Measurements from ENCODE around the gene CEP72. TPM values are rescaled to one million over a fixed set of nuclear protein-coding genes. Genes with fewer than 3 reads are reported as not detected.

The CEP72 gene
- total RNA-seq, 4 donors from 2014 or later, result 3.3 to 6.6 (median 5.0) TPM

DNA sequence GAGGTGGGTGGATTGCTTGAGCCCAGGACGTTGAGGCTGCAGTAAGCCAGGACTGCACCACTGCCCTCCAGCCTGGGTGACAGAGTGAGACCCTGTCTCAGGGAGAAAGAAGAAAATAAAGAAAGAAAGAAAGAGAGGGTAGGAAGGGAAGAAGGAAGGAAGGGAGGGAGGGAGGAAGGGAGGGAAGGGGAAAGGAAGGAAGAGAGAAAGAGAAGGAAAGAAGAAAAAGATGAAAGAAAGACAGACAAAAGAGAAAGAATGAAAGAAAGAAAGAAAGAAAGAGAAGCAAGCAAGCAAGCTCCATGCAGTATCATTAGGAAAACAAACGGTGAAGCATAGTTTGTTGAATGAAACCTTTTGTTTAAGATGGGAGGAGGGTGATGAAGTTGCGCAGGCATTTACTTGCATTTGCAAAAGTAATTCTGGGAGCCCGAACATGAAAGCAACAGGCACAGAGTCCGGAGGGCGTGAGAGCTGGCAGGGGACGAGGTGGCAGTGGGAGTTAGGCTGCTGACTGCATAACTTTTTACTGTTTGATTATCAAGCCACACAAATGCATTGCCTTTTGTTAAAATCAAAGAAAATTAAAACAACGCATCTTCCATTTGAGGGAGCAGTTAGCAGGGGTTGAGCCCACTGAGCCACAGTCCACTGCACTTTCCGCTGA is 26.0 kb upstream of the CEP72 start:
- DNase-seq (ENCODE audit: low spot score in 2 of 2), result no peak
- no peak overlapping the region for H3K4me3 ChIP-seq
- no peaks in the 10 kb centered on the region for H3K4me1 ChIP-seq
- no peak for TF ChIP-seq POLR2A (IDR thresholded peaks at IDR 0.05)
- no peak for TF ChIP-seq EP300 (IDR thresholded peaks at IDR 0.05)
- TF ChIP-seq, protein P1, sequence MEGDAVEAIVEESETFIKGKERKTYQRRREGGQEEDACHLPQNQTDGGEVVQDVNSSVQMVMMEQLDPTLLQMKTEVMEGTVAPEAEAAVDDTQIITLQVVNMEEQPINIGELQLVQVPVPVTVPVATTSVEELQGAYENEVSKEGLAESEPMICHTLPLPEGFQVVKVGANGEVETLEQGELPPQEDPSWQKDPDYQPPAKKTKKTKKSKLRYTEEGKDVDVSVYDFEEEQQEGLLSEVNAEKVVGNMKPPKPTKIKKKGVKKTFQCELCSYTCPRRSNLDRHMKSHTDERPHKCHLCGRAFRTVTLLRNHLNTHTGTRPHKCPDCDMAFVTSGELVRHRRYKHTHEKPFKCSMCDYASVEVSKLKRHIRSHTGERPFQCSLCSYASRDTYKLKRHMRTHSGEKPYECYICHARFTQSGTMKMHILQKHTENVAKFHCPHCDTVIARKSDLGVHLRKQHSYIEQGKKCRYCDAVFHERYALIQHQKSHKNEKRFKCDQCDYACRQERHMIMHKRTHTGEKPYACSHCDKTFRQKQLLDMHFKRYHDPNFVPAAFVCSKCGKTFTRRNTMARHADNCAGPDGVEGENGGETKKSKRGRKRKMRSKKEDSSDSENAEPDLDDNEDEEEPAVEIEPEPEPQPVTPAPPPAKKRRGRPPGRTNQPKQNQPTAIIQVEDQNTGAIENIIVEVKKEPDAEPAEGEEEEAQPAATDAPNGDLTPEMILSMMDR (IDR thresholded peaks at IDR 0.05), result no peak
- no peaks in the 10 kb centered on the region for H3K36me3 ChIP-seq
- no peak overlapping the region for H3K27ac ChIP-seq
- H3K27me3 ChIP-seq, result peaks cover 0 to 4% of the 10 kb centered on the region in 2 donors
- WGBS, 2 donors, result 30 to 37% methylated on average over 9 of the region's 9 CpGs
- no peaks in the 10 kb centered on the region for H3K9me3 ChIP-seq

- no peaks in the 10 kb centered on the region for H3K4me1 ChIP-seq
Measured at GRCh38 chr5:586751-587285, 25.3 kb upstream of the CEP72 start.

GRCh38 chr5:587403-587802 is 24.7 kb upstream of the CEP72 start:
- H3K36me3 ChIP-seq, result no peaks in the 10 kb centered on the region
- H3K4me3 ChIP-seq, result no peak overlapping the region
- no peak for DNase-seq (ENCODE audit: low spot score in 2 of 2)
- no peaks in the 10 kb centered on the region for H3K9me3 ChIP-seq
- WGBS, 2 donors, result 86 to 88% methylated on average over 6 of the region's 6 CpGs
- no peak overlapping the region for H3K27ac ChIP-seq
- no peaks in the 10 kb centered on the region for H3K4me1 ChIP-seq
- TF ChIP-seq, protein P1 (IDR thresholded peaks at IDR 0.05), result no peak
- no peak for TF ChIP-seq POLR2A (IDR thresholded peaks at IDR 0.05)
- TF ChIP-seq EP300 (IDR thresholded peaks at IDR 0.05), result no peak
- H3K27me3 ChIP-seq, result peaks cover 0 to 4% of the 10 kb centered on the region in 2 donors

More at GRCh38 chr5:586751-587285, 25.3 kb upstream of the CEP72 start:
- H3K27ac ChIP-seq, result no peak overlapping the region
- H3K4me3 ChIP-seq, result no peak overlapping the region
- DNase-seq (ENCODE audit: low spot score in 2 of 2), result no peak
- H3K36me3 ChIP-seq, result no peaks in the 10 kb centered on the region
- TF ChIP-seq EP300 (IDR thresholded peaks at IDR 0.05) (no peak), POLR2A (IDR thresholded peaks at IDR 0.05) (no peak)
- TF ChIP-seq, protein P1 (IDR thresholded peaks at IDR 0.05), result no peak
- H3K27me3 ChIP-seq, result peaks cover 0 to 4% of the 10 kb centered on the region in 2 donors
- 79 to 87% methylated on average over 8 to 9 of the region's 9 CpGs for WGBS, 2 donors
- no peaks in the 10 kb centered on the region for H3K9me3 ChIP-seq

- Histone ChIP-seq H3K9me3 (no peaks in the 10 kb centered on the region), H3K4me3 (no peak overlapping the region), H3K27ac (no peak overlapping the region), H3K36me3 (no peaks in the 10 kb centered on the region), H3K4me1 (no peaks in the 10 kb centered on the region), H3K27me3 (no peaks in the 10 kb centered on the region)
- 72 to 75% methylated on average over 11 of the region's 11 CpGs for WGBS, 2 donors
- TF ChIP-seq, protein P1 (IDR thresholded peaks at IDR 0.05), result no peak
- no peak for TF ChIP-seq POLR2A (IDR thresholded peaks at IDR 0.05)
- TF ChIP-seq EP300 (IDR thresholded peaks at IDR 0.05), result no peak
- no peak for DNase-seq (ENCODE audit: low spot score in 2 of 2)
Measured at GRCh38 chr5:588406-588995, 23.6 kb upstream of the CEP72 start.

DNA sequence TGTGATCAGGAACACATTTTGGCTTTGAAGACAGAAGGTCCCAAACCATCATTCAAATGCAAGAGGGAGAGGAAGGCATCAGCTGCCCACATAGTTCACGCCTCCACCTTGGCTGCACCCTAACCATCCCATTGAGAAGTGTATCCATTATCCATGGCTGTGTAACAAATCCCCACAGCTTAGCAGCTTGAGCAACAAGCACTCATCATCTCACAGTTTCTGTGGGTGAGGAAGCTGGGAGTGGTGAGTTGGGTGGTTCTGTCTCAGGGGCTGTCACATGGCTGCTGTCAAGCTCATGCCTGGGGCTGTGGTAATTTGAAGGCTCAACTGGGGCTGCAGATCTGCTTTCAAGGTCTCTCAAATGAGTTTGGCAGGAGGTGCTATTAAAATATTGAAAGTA is 23.0 kb upstream of the CEP72 start:
- H3K4me1 ChIP-seq, result no peaks in the 10 kb centered on the region
- no peak overlapping the region for H3K4me3 ChIP-seq
- H3K9me3 ChIP-seq, result no peaks in the 10 kb centered on the region
- no peaks in the 10 kb centered on the region for H3K27me3 ChIP-seq
- H3K27ac ChIP-seq, result no peak overlapping the region
- WGBS, 2 donors, result 92 to 95% methylated on average over 1 of the region's 1 CpG
- no peak for DNase-seq (ENCODE audit: low spot score in 2 of 2)
- TF ChIP-seq EP300 (IDR thresholded peaks at IDR 0.05) (no peak), POLR2A (IDR thresholded peaks at IDR 0.05) (no peak)
- TF ChIP-seq, protein P1 (IDR thresholded peaks at IDR 0.05), result no peak
- H3K36me3 ChIP-seq, result no peaks in the 10 kb centered on the region
